CD1c-positive myeloid dendritic cell (primary cell): ENCODE measurements around the gene NANOS3.

Experiments used
- DNase-seq: peaks from one replicate; pipeline ENCODE4 v3.0.0-alpha.2; 2016; ENCODE audit errors: extremely low spot score

NANOS3 gene

GRCh38 chr19:13885826-13886365 lies 9.0 kb downstream of the NANOS3 start:
- no peak for DNase-seq

- DNase-seq, result no peak
Observed at GRCh38 chr19:13887018-13887436, 10.1 kb downstream of the NANOS3 start.

GRCh38 chr19:13887517-13887916 lies 10.6 kb downstream of the NANOS3 start:
- DNase-seq, result no peak

- DNase-seq, result no peak
Observed at GRCh38 chr19:13888281-13888680, 11.3 kb downstream of the NANOS3 start.

- no peak for DNase-seq
Observed at GRCh38 chr19:13890136-13890535, 13.2 kb downstream of the NANOS3 start.

GRCh38 chr19:13892870-13893269 lies 15.9 kb downstream of the NANOS3 start:
- no peak for DNase-seq

GRCh38 chr19:13894552-13894951 lies 17.6 kb downstream of the NANOS3 start:
- DNase-seq, result no peak

- DNase-seq, result no peak
Observed at GRCh38 chr19:13896227-13896626, 19.3 kb downstream of the NANOS3 start.

GRCh38 chr19:13899393-13899792 lies 22.5 kb downstream of the NANOS3 start:
- DNase-seq, result no peak

GRCh38 chr19:13899912-13900584 lies 23.1 kb downstream of the NANOS3 start:
- peak; percentile 5 for DNase-seq

GRCh38 chr19:13902993-13903555 lies 26.1 kb downstream of the NANOS3 start:
- peak; percentile 40 for DNase-seq

- peak; percentile 95 for DNase-seq
Observed at GRCh38 chr19:13905634-13906520, 28.9 kb downstream of the NANOS3 start, which contains the start of the genes BRME1 and CC2D1A. TSS of gene BRME1 (minus strand) at chr19:13906117. CDS start at chr19:13904892, 1,225 bp downstream. TSS of gene CC2D1A (plus strand) at chr19:13906201. CDS start at chr19:13906442, 241 bp downstream.

GRCh38 chr19:13906521-13906904 lies 29.6 kb downstream of the NANOS3 start:
- DNase-seq, result no peak

- DNase-seq, result no peak
Observed at GRCh38 chr19:13906910-13907309, 30.0 kb downstream of the NANOS3 start.

- no peak for DNase-seq
Observed at GRCh38 chr19:13908674-13909073, 31.7 kb downstream of the NANOS3 start.

GRCh38 chr19:13909430-13909829 lies 32.5 kb downstream of the NANOS3 start:
- DNase-seq, result no peak

- no peak for DNase-seq
Observed at GRCh38 chr19:13913352-13913751, 36.4 kb downstream of the NANOS3 start.

- DNase-seq, result no peak
Observed at GRCh38 chr19:13914777-13915176, 37.8 kb downstream of the NANOS3 start.

GRCh38 chr19:13917888-13918406 lies 41.0 kb downstream of the NANOS3 start:
- DNase-seq, result no peak

GRCh38 chr19:13918726-13919411 lies 41.9 kb downstream of the NANOS3 start:
- no peak for DNase-seq

GRCh38 chr19:13920524-13920923 lies 43.6 kb downstream of the NANOS3 start:
- no peak for DNase-seq
